COLO829 (cell line): Measurements from ENCODE around the gene PAM16.
"Not testable (repeated sequence)": the region's sequence is repeated elsewhere in the genome, so short reads cannot be mapped to it uniquely, and the experiment has no call there.

Source experiments
- DNase-seq: peaks from one replicate; pipeline ENCODE4 v3.0.0; 2012; ENCODE audit warnings: low spot score

PAM16 gene

GRCh38 chr16:4352843-4353242, 1.7 kb upstream of the PAM16 start:
- DNase-seq: no peak

GRCh38 chr16:4351880-4352279, 759 bp upstream of the PAM16 start:
- no peak for DNase-seq

GRCh38 chr16:4350365-4350786, 745 bp downstream of the PAM16 start:
- no peak for DNase-seq

GRCh38 chr16:4349332-4349731, 1.8 kb downstream of the PAM16 start:
- no peak for DNase-seq

- no peak for DNase-seq
Observed at GRCh38 chr16:4347765-4348509, 3.2 kb downstream of the PAM16 start.

GRCh38 chr16:4347010-4347409, 4.1 kb downstream of the PAM16 start:
- DNase-seq: no peak

GRCh38 chr16:4345836-4346781, 5.0 kb downstream of the PAM16 start:
- DNase-seq: no peak

- DNase-seq: peak; percentile 91
Observed at GRCh38 chr16:4344983-4345835, 5.9 kb downstream of the PAM16 start.

GRCh38 chr16:4344300-4344982, 6.7 kb downstream of the PAM16 start:
- DNase-seq: not testable (repeated sequence)

GRCh38 chr16:4342866-4343744, 8.0 kb downstream of the PAM16 start:
- DNase-seq: no peak

GRCh38 chr16:4341250-4341649, 9.9 kb downstream of the PAM16 start:
- DNase-seq: no peak

GRCh38 chr16:4340443-4340842, 10.7 kb downstream of the PAM16 start:
- DNase-seq: no peak

GRCh38 chr16:4339909-4340308, 11.2 kb downstream of the PAM16 start:
- no peak for DNase-seq

GRCh38 chr16:4339455-4339854, 11.7 kb downstream of the PAM16 start:
- DNase-seq: no peak

GRCh38 chr16:4338712-4339299, 12.3 kb downstream of the PAM16 start:
- DNase-seq: no peak

GRCh38 chr16:4338125-4338582, 13.0 kb downstream of the PAM16 start:
- DNase-seq: no peak

GRCh38 chr16:4337540-4338088, 13.5 kb downstream of the PAM16 start:
- DNase-seq: no peak

GRCh38 chr16:4336701-4337539, 14.2 kb downstream of the PAM16 start:
- DNase-seq: no peak
